SKM-1 (cell line): ENCODE results near the gene OPA1.

ENCODE experiments used
- DNase-seq: peaks from one replicate; lab custom pipeline; 2025; ENCODE audit not compliant: unreplicated experiment; lab: John Stamatoyannopoulos, UW

Gene OPA1, protein sequence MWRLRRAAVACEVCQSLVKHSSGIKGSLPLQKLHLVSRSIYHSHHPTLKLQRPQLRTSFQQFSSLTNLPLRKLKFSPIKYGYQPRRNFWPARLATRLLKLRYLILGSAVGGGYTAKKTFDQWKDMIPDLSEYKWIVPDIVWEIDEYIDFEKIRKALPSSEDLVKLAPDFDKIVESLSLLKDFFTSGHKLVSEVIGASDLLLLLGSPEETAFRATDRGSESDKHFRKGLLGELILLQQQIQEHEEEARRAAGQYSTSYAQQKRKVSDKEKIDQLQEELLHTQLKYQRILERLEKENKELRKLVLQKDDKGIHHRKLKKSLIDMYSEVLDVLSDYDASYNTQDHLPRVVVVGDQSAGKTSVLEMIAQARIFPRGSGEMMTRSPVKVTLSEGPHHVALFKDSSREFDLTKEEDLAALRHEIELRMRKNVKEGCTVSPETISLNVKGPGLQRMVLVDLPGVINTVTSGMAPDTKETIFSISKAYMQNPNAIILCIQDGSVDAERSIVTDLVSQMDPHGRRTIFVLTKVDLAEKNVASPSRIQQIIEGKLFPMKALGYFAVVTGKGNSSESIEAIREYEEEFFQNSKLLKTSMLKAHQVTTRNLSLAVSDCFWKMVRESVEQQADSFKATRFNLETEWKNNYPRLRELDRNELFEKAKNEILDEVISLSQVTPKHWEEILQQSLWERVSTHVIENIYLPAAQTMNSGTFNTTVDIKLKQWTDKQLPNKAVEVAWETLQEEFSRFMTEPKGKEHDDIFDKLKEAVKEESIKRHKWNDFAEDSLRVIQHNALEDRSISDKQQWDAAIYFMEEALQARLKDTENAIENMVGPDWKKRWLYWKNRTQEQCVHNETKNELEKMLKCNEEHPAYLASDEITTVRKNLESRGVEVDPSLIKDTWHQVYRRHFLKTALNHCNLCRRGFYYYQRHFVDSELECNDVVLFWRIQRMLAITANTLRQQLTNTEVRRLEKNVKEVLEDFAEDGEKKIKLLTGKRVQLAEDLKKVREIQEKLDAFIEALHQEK

DNA sequence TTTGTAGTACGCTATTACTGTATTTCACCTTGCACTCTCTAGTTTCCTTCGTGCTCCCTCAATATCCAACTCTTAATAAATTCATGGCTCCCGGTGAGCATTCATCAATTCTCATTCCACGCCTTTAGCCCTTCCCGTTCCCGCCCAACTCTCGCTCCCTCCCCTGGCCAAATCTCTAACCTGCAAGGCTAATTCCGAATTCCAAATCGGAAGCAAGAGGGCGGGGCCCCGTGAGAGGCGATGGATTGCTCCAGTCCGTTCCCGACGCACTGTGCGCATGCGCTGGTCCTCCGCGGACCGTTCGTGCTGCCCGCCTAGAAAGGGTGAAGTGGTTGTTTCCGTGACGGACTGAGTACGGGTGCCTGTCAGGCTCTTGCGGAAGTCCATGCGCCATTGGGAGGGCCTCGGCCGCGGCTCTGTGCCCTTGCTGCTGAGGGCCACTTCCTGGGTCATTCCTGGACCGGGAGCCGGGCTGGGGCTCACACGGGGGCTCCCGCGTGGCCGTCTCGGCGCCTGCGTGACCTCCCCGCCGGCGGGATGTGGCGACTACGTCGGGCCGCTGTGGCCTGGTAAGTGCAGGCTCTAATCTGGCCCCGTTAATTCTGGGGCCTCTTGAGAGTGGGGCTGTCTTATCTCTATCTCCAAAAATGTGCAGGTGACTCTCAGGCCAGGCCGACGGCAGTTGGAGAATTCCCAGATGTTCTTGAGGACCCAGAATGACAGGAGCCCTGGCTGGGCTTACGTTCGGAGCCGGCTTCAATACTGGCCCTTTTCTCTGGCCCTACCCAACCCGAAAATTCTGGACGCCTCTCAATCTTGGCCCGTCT, at the start of gene OPA1:
OPA1 (plus strand) TSS at position 368 of the 827 bp plus-strand sequence; CDS start at position 538, 170 bp downstream.
- DNase-seq, result peak; percentile 95

DNA sequence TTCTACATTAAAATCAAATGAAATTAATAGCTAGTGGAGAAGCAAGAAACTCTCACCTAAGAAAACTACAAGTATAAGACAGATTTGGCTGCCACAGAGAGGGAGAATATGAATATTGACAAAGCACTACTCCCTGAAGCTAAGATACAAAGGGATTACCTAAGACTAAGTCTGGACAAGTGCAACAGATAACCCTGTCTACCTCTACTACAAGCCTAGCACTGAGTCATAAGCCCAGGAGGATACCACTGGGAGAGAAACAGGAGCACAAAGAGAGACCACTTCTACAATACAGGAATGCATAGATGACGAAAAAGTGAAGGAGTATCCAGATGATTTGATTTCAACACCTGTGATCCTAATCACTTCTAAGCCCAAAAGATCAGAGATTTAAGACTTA, 48.7 kb upstream of the OPA1 start:
- DNase-seq, result no peak

GRCh38 chr3:193545304-193545703, 47.7 kb upstream of the OPA1 start:
- DNase-seq, result no peak

GRCh38 chr3:193546129-193546528, 46.9 kb upstream of the OPA1 start:
- DNase-seq, result no peak

- no peak for DNase-seq
These were observed 44.6 kb upstream of the OPA1 start for GRCh38 chr3:193548406-193548805.

GRCh38 chr3:193552923-193553322, 40.1 kb upstream of the OPA1 start:
- DNase-seq, result no peak

- DNase-seq, result no peak
These were observed 39.4 kb upstream of the OPA1 start for GRCh38 chr3:193553586-193553985.

DNA sequence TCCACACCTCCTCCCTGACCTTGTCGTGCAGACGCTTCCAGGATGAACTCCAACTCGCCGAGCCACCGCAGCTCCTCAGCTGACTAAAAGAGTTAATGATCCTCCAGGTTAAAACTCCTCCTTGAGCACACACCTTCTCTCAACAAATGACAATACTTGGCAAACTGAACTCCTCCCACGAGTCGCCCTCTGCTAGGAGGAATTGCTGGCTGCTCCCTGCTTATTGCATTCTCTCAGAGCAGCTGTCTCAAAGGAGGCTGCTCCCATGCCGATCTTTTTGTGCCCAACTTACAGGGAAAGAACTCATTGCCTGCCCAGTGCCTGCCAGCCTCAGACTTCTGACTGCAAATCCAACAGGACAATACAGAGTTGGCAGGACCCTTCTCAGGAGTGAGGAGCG, 38.2 kb upstream of the OPA1 start, which contains the start of gene ATP13A4:
ATP13A4 (minus strand) TSS at position 85 of the 400 bp plus-strand sequence. CDS start 96 bp downstream, outside the sequence.
- DNase-seq, result no peak

GRCh38 chr3:193556841-193557240, 36.2 kb upstream of the OPA1 start:
- no peak for DNase-seq

- DNase-seq, result no peak
These were observed 33.9 kb upstream of the OPA1 start for GRCh38 chr3:193559100-193559499.

GRCh38 chr3:193560091-193560490, 32.9 kb upstream of the OPA1 start:
- no peak for DNase-seq

DNA sequence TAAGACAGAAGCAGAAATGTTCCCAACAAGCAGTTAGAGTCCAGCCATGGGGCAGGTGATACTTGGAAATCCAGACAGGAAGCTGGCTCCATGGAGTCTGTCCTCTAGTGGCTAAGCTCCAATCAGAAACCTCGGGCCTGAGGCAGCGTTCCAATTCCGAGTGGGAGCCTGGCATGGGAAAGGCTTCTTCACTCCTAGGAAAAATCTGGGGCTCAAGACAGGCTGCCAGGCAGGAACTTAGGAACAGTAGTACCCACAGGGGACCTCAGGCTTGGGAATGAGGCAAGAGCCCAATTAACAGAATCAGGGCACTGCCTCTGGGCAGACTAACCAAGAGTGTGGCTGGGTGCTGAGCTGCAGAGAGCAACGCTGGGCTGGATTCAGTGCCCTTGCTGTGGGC, 32.1 kb upstream of the OPA1 start:
- no peak for DNase-seq

DNA sequence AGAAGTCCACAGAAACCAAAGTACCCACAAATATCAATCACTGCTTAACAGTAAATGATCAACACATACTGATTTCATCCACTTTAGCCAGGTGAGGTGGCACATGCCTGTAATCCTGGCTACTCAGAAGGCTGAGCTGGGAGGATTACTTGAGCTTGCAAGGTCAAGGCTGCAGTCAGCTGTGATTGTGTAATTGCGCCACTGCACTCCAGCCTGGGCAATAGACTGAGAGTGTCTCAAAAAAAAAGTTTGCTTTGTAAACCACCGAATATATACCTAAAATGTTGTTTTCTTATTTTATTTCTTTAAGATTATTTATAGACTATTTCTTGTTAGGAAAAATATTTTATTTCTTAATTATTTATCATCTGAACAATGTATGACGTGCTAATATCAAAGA, 29.6 kb upstream of the OPA1 start:
- no peak for DNase-seq

DNA sequence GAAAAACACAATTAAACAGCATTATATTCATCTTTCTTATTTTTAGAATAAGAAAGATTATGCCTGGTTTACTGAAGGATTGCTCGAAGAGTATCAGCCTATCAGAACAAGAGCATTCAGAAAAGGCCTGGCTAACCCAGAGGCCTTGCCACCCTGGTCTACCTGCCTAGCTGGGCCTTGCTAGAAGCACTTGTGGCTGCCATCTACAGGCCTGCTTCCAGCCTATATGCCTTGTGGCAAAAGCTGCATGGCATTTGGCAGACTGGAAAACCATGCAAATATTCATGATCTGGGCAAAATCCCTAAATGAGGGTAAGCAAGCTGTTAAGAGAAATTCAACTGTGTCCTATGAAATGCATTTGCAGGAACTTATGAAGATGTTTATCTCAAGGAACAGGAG, 29.0 kb upstream of the OPA1 start:
- DNase-seq, result no peak

DNA sequence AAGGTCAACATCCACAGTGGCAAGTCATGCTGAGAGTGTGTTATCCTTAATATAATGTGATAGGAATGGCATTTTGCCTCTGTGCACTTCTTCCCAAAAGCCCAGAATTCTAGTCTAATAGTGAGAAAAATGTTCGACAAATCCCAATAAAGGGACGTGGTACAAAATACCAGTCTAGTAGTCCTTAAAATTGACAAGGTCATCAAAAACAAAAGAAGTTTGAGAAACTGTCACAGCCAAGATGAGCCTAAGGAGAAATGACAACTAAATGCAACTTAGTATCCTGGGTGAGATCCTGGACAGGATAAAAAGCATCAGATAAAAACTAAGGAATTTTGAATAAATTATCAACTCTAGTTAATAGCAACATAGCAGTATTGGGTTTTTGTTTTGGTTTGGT, 23.9 kb upstream of the OPA1 start:
- DNase-seq, result no peak

DNA sequence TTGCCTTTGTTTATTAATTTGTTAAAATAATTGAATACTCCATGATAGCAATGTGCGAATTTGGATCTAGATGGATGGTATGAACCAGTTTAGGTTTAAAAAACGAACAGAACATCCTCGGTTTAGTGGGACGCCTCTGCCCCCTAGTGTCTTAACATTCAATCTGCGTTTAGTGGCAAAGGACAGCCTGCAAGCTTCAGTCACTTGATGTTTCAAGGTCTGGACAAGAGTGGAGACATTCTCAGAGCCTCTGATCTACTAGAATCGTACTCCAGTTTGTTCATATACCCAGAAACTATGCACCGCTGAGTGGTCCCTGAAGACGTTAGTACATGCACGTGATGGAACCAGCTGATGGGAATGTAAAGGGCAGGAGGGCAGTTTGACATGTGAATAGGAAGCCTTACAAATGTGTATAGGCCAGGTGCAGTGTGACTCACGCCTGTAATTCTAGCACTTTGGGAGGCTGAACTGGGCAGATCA, 20.5 kb upstream of the OPA1 start:
- peak; percentile 29 for DNase-seq

- no peak for DNase-seq
These were observed 19.4 kb upstream of the OPA1 start for GRCh38 chr3:193573403-193574191.

- no peak for DNase-seq
These were observed 18.4 kb upstream of the OPA1 start for GRCh38 chr3:193574488-193575070.

DNA sequence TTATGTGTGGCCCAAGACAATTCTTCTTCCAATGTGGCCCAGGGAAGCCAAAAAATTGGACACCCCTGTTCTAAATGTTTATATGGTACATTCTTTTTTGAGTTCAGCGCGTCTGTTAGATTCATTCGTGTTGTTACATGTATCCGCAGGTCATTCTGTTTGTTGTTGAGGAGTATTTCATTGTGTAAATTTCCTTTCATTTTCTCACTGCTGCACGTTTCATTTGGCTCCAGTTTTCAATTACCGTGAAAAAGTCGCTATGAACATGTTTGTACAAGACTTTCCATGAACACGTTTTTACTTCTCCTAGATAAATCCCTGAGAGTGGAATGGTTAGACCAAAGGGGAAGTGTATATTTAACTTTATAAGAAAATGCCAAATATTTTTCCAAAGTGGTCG, 7.5 kb upstream of the OPA1 start:
- no peak for DNase-seq

DNA sequence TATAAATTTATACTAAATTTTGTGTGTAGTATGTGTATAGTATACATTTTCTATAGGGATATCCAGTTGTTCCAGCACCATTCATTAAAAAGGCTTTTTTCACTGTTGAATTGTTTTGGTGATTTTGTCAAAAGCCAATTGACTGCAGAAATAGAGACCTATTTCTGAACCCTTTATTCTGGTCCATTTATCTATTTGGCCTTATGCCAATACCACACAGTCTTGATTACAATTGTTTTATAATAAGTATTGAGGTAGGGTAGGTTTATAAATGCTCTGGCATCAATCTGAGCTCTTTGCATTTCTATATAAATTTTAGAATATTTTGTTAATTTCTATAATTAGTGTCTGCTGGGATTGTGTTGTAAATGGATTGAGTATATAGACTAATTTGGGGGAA, 6.5 kb upstream of the OPA1 start:
- no peak for DNase-seq
